A549 (cell line): ENCODE data around the gene GREM1. TPM values are rescaled to one million over a fixed set of nuclear protein-coding genes. Genes with fewer than 3 reads are reported as not detected.
A peak's percentile ranks its signal among the peaks of the same experiment; 100 is the strongest.

Experiments used
- ATAC-seq, 2 experiments: fragments of 200-7000 bp in 1 of 2; fragments of >200 bp in 1 of 2; cut with Nextera tagmentation in 1 of 2; cut with Tn5 transposase in 1 of 2; 3 replicates each; pipeline versions ENCODE4 v1.8.0 to v1.9.1; 2018 to 2020; ENCODE audit warnings: mild to moderate bottlenecking in 1 of 2, moderate library complexity in 1 of 2
- CTCF ChIA-PET: fragments of 300-600 bp; sonication (Branson Sonifier 250); formaldehyde crosslinking; extraction: SDS; loops from one replicate; lab custom pipeline; 2021; ENCODE audit warnings: antibody characterized with exemption, inconsistent platforms; lab: Yijun Ruan, JAX
- POLR2A ChIA-PET: fragments of 350-600 bp; formaldehyde crosslinking; extraction: SDS; loops from one replicate; lab custom pipeline; 2021; ENCODE audit warnings: antibody characterized with exemption, inconsistent platforms; lab: Yijun Ruan, JAX
- DNase-seq, 2 experiments: peaks; one replicate each; pipeline versions ENCODE4 v3.0.0 to v3.0.0-alpha.2; 2011 to 2016; ENCODE audit warnings: low read depth in 1 of 2, low spot score in 1 of 2
- FAIRE-seq: peaks from 2 replicates; lab custom pipeline; 2011; peaks lifted over from hg19 to GRCh38; lab: Jason Lieb, UNC
- H3K27ac ChIP-seq, 2 experiments: fragments of >200 bp; sonication (Bioruptor Twin); formaldehyde crosslinking; 3 replicates each; pipeline ENCODE4 v1.5.1; 2016 to 2017
- H3K4me1 ChIP-seq: fragments of >200 bp; sonication (Bioruptor Twin); formaldehyde crosslinking; 3 replicates; pipeline ENCODE4 v1.6.1; 2016
- H3K4me2 ChIP-seq: fragments of >200 bp; sonication (Bioruptor Twin); formaldehyde crosslinking; 3 replicates; pipeline ENCODE4 v1.6.1; 2016
- H3K4me3 ChIP-seq: fragments of >200 bp; sonication (Bioruptor Twin); formaldehyde crosslinking; 3 replicates; pipeline ENCODE4 v1.5.1; 2016
- H3K9me3 ChIP-seq: fragments of >200 bp; sonication (Bioruptor Twin); formaldehyde crosslinking; 3 replicates; pipeline ENCODE4 v1.6.1; 2016
- CBX2 ChIP-seq: fragments of 200-600 bp; sonication (generic); IDR thresholded peaks from 2 replicates; pipeline ENCODE4 v1.6.1; 2016; ENCODE audit warnings: low read depth, mild to moderate bottlenecking, borderline replicate concordance
- CBX8 ChIP-seq: fragments of 200-600 bp; sonication (generic); IDR thresholded peaks from 2 replicates; pipeline ENCODE4 v1.6.1; 2016
- CEBPB ChIP-seq, 2 experiments: fragments of >200 bp in 1 of 2; sonication (Bioruptor Twin) in 1 of 2; formaldehyde crosslinking in 1 of 2; IDR thresholded peaks; 2 replicates each; pipeline ENCODE4 v1.6.1; 2012 to 2016
- CHD4 ChIP-seq: fragments of 200-600 bp; sonication (generic); IDR thresholded peaks from 2 replicates; pipeline ENCODE4 v1.6.1; 2016; ENCODE audit warnings: antibody characterized with exemption, mild to moderate bottlenecking, borderline replicate concordance
- EHMT2 ChIP-seq: fragments of 200-600 bp; sonication (generic); IDR thresholded peaks from 2 replicates; pipeline ENCODE4 v1.6.1; 2016; ENCODE audit warnings: antibody characterized with exemption, low read depth, mild to moderate bottlenecking, moderate library complexity
- EP300 ChIP-seq, 2 experiments: fragments of >200 bp; sonication (Bioruptor Twin); formaldehyde crosslinking; IDR thresholded peaks; 2 replicates in 1 of 2; 3 replicates in 1 of 2; pipeline ENCODE4 v1.6.1; 2016 to 2017
- ESRRA ChIP-seq: fragments of 150-350 bp; IDR thresholded peaks from 2 replicates; pipeline ENCODE4 v1.6.1; 2014; ENCODE audit warnings: mild to moderate bottlenecking, low read length, borderline replicate concordance
- FOSB ChIP-seq: fragments of 250-450 bp; sonication (Bioruptor Pico); IDR thresholded peaks from 2 replicates; pipeline ENCODE4 v1.5.0; 2020; ENCODE audit warnings: mild to moderate bottlenecking, moderate library complexity
- HOXA7 ChIP-seq: fragments of 250-450 bp; sonication (Bioruptor Pico); IDR thresholded peaks from 2 replicates; pipeline ENCODE4 v1.5.0; 2020; ENCODE audit warnings: mild to moderate bottlenecking, moderate library complexity
- HOXB13 ChIP-seq: fragments of 250-450 bp; sonication (Bioruptor Pico); IDR thresholded peaks from 2 replicates; pipeline ENCODE4 v1.5.0; 2020; ENCODE audit warnings: low read depth, mild to moderate bottlenecking, moderate library complexity
- HOXB5 ChIP-seq: fragments of 250-450 bp; sonication (Bioruptor Pico); IDR thresholded peaks from 2 replicates; pipeline ENCODE4 v1.5.0; 2020; ENCODE audit warnings: mild to moderate bottlenecking, moderate library complexity
- JUN ChIP-seq, 2 experiments: fragments of >200 bp; sonication (Bioruptor Twin); formaldehyde crosslinking; IDR thresholded peaks; 2 replicates in 1 of 2; 3 replicates in 1 of 2; pipeline ENCODE4 v1.6.1; 2016 to 2017
- JUNB ChIP-seq: fragments of >200 bp; sonication (Bioruptor Twin); formaldehyde crosslinking; IDR thresholded peaks from 2 replicates; pipeline ENCODE4 v1.6.1; 2016
- KDM5A ChIP-seq: fragments of 200-600 bp; sonication (generic); IDR thresholded peaks from 2 replicates; pipeline ENCODE4 v1.6.1; 2016; ENCODE audit warnings: antibody characterized with exemption, mild to moderate bottlenecking
- MAX ChIP-seq: IDR thresholded peaks from 2 replicates; pipeline ENCODE4 v1.6.1; 2012
- NPAS2 ChIP-seq: fragments of 250-450 bp; sonication (Bioruptor Pico); IDR thresholded peaks from 2 replicates; pipeline ENCODE4 v1.8.0; 2022; ENCODE audit warnings: mild to moderate bottlenecking, moderate library complexity, borderline replicate concordance
- NR3C1 ChIP-seq: fragments of >200 bp; sonication (Bioruptor Twin); formaldehyde crosslinking; IDR thresholded peaks from 3 replicates; pipeline ENCODE4 v1.6.1; 2017
- POLR2AphosphoS2 ChIP-seq: conservative IDR thresholded peaks from 2 replicates; pipeline ENCODE4 v1.6.1; 2012; ENCODE audit warnings: low read length, improper control_type of control experiment, inconsistent platforms
- RAD21 ChIP-seq, 2 experiments: fragments of >200 bp in 1 of 2; sonication (Bioruptor Twin) in 1 of 2; formaldehyde crosslinking in 1 of 2; IDR thresholded peaks in 1 of 2; conservative IDR thresholded peaks in 1 of 2; 2 replicates in 1 of 2; 3 replicates in 1 of 2; pipeline ENCODE4 v1.6.1; 2012 to 2018; ENCODE audit warnings: inconsistent platforms in 1 of 2
- RARB ChIP-seq: fragments of 250-450 bp; sonication (Bioruptor Pico); IDR thresholded peaks from 2 replicates; pipeline ENCODE4 v1.8.0; 2021; ENCODE audit warnings: mild to moderate bottlenecking, moderate library complexity
- RFX5 ChIP-seq: fragments of 450-650 bp; IDR thresholded peaks from 2 replicates; pipeline ENCODE4 v1.7.1; 2014; ENCODE audit warnings: antibody characterized with exemption, mild to moderate bottlenecking, moderate library complexity
- TFCP2L1 ChIP-seq: fragments of 250-450 bp; sonication (Bioruptor Pico); IDR thresholded peaks from 2 replicates; pipeline ENCODE4 v1.5.0; 2021; ENCODE audit warnings: mild to moderate bottlenecking
- ZC3H11A ChIP-seq: fragments of 450-650 bp; IDR thresholded peaks from 2 replicates; pipeline ENCODE4 v1.6.1; 2014; ENCODE audit warnings: antibody characterized with exemption, mild to moderate bottlenecking
- ZFP36 ChIP-seq: fragments of 450-650 bp; IDR thresholded peaks from 2 replicates; pipeline ENCODE4 v1.6.1; 2014; ENCODE audit warnings: borderline replicate concordance; ENCODE audit not compliant: partially characterized antibody
- ZSCAN20 ChIP-seq: fragments of 250-450 bp; sonication (Bioruptor Pico); IDR thresholded peaks from 2 replicates; pipeline ENCODE4 v1.8.0; 2022; ENCODE audit warnings: mild to moderate bottlenecking, moderate library complexity
- WGBS: methylation state at CpG from one replicate; pipeline ENCODE4 v1.1.6; 2017; ENCODE audit errors: missing lambda C conversion rate; 5-methylcytosine and 5-hydroxymethylcytosine counted together
- polyA plus RNA-seq, 4 experiments: library from polyadenylated mRNA; depleted of rRNA in 3 of 4; stranded (reverse); fragments of >200 nt; fragmentation: RNase III in 1 of 4; extraction: RNeasy Plus Mini Kit Qiagen cat#74134 plus additional on column Dnase treatment in 1 of 4; gene quantifications; 2 replicates in 3 of 4; 3 replicates in 1 of 4; pipeline ENCODE4 v1.2.3, GENCODE V29; 2011 to 2017
- TF ChIP-seq, protein P1 (sequence below): fragments of 250-450 bp; sonication (Bioruptor Pico); IDR thresholded peaks from 2 replicates; pipeline ENCODE4 v1.5.0; 2020; ENCODE audit warnings: low read depth, mild to moderate bottlenecking, moderate library complexity
- TF ChIP-seq, protein P2 (sequence below): fragments of >200 bp; sonication (Bioruptor Twin); formaldehyde crosslinking; IDR thresholded peaks from 3 replicates; pipeline ENCODE4 v1.5.1; 2016
- TF ChIP-seq, protein P3 (sequence below): fragments of 150-350 bp; IDR thresholded peaks from 2 replicates; pipeline ENCODE4 v1.6.1; 2014; ENCODE audit warnings: low read depth, mild to moderate bottlenecking, low read length

Gene GREM1
- polyA plus RNA-seq, 2 of the 4 experiments (the other 2 are of a cell fraction), result 4.4 to 10.5 TPM

DNA sequence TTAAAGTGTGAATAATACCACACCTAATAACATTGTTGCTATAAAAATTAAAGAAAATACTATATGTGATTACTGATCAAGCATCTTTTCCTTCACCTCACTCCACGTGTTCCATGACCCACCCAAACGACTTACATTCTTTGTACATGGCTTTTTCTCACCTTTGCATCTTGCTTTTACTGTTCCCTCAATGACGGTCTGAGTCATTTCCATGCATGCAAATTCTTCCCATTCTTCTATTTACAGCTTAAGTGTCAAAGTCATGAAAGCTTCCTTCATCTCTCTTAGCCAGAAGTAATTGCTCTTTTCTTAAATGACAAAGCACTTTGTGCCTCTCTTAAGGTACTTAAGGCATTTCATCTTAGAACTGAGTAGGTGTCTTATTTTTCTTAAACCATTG is 64.0 kb downstream of the GREM1 start (continued):
- TF ChIP-seq, protein P1, sequence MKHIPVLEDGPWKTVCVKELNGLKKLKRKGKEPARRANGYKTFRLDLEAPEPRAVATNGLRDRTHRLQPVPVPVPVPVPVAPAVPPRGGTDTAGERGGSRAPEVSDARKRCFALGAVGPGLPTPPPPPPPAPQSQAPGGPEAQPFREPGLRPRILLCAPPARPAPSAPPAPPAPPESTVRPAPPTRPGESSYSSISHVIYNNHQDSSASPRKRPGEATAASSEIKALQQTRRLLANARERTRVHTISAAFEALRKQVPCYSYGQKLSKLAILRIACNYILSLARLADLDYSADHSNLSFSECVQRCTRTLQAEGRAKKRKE (CRISPR knock-in tag), result no peak
- TF ChIP-seq, protein P2, sequence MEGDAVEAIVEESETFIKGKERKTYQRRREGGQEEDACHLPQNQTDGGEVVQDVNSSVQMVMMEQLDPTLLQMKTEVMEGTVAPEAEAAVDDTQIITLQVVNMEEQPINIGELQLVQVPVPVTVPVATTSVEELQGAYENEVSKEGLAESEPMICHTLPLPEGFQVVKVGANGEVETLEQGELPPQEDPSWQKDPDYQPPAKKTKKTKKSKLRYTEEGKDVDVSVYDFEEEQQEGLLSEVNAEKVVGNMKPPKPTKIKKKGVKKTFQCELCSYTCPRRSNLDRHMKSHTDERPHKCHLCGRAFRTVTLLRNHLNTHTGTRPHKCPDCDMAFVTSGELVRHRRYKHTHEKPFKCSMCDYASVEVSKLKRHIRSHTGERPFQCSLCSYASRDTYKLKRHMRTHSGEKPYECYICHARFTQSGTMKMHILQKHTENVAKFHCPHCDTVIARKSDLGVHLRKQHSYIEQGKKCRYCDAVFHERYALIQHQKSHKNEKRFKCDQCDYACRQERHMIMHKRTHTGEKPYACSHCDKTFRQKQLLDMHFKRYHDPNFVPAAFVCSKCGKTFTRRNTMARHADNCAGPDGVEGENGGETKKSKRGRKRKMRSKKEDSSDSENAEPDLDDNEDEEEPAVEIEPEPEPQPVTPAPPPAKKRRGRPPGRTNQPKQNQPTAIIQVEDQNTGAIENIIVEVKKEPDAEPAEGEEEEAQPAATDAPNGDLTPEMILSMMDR, result no peak
- TF ChIP-seq EP300 (IDR thresholded peaks at IDR 0.05), result no peak

DNA sequence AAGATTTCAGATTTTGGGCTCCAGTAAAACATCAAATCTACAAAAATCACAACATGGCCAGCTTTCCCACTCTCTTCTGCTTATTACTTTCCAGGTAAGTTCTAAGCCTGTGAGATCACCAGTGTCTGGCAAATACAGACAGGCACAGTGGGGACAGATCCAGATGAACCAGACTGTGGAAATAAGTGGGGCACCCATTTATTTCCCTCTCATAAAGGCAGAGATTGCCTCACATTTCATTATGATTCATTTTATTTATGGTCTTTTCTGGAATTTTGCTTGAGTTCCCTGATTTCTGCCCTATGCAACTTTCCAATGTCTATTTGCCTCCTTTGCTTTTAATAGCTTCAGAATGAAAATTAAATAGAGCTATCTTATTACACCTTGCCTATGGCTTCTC is 66.8 kb downstream of the GREM1 start:
- H3K4me3 ChIP-seq, result no peak overlapping the region
- no peak overlapping the region for H3K27ac ChIP-seq
- CTCF ChIA-PET, result interaction anchor here (0.9 to 3.0 kb wide), 9 partner anchors 10 to 348 kb away, joined by 3 to 10 read pairs (median 3); no protein-coding TSS in a partner anchor
- DNase-seq (no peak), ATAC-seq (no peak), FAIRE-seq (no peak)
- H3K4me1 ChIP-seq, result no peaks in the 10 kb centered on the region
- TF ChIP-seq CHD4, result no peak
- TF ChIP-seq, protein P1 (CRISPR knock-in tag), result no peak
- no peak for TF ChIP-seq RAD21 (conservative IDR thresholded peaks at IDR 0.05 in 1 of 2, IDR thresholded peaks at IDR 0.05 in 1 of 2)
- TF ChIP-seq NPAS2 (CRISPR knock-in tag), result no peak
- no peak for TF ChIP-seq HOXA7 (CRISPR knock-in tag)
- no peak for TF ChIP-seq CEBPB (IDR thresholded peaks at IDR 0.05)
- no peak for TF ChIP-seq JUN (IDR thresholded peaks at IDR 0.05)
- TF ChIP-seq ZC3H11A, result no peak
- POLR2A ChIA-PET, result no interaction called here
- H3K9me3 ChIP-seq, result peaks cover 2% of the 10 kb centered on the region; the same call in 1 of the 3 replicates
- no peak overlapping the region for H3K4me2 ChIP-seq

DNA sequence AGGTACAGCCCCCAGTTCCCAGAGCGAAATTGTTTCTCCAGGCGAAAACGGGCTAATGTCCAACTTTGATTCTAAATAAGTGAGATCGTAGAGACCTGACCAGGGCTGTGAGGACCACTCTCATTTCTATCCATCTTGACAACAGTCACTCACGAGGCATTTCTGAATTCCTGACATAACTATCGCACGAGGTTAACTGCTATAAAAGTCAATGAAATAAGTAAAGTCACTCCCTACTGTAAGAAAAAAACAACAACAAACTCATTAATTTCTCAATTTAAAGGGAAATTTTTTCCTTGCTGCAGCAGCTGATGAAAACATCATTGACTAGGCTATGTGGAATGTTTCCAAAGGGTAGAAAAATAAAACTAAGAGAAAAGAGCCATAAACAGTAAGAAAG is 69.1 kb downstream of the GREM1 start:
- no peak overlapping the region for H3K27ac ChIP-seq
- H3K4me2 ChIP-seq, result no peak overlapping the region
- 81% methylated on average over 7 of the region's 7 CpGs for WGBS
- H3K4me3 ChIP-seq, result no peak overlapping the region
- POLR2A ChIA-PET, result no interaction called here
- peak; percentile 18 for FAIRE-seq
- no peak for ATAC-seq
- no peak for TF ChIP-seq EHMT2
- TF ChIP-seq POLR2AphosphoS2, result no peak
- no peak for TF ChIP-seq NR3C1
- no peak for TF ChIP-seq KDM5A
- no peak for TF ChIP-seq CBX8
- no peak for TF ChIP-seq HOXB13
- TF ChIP-seq ZFP36, result no peak
- TF ChIP-seq TFCP2L1 (CRISPR knock-in tag), result no peak
- TF ChIP-seq CEBPB (IDR thresholded peaks at IDR 0.05), result no peak
- no peak for TF ChIP-seq RARB (CRISPR knock-in tag)
- TF ChIP-seq HOXB5 (CRISPR knock-in tag), result no peak
- no peak for TF ChIP-seq ESRRA
- TF ChIP-seq, protein P3, sequence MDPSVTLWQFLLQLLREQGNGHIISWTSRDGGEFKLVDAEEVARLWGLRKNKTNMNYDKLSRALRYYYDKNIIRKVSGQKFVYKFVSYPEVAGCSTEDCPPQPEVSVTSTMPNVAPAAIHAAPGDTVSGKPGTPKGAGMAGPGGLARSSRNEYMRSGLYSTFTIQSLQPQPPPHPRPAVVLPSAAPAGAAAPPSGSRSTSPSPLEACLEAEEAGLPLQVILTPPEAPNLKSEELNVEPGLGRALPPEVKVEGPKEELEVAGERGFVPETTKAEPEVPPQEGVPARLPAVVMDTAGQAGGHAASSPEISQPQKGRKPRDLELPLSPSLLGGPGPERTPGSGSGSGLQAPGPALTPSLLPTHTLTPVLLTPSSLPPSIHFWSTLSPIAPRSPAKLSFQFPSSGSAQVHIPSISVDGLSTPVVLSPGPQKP, result no peak
- no peak for TF ChIP-seq JUNB
- TF ChIP-seq MAX, result no peak
- no peak for TF ChIP-seq CBX2
- TF ChIP-seq ZSCAN20 (CRISPR knock-in tag), result no peak
- no peak for TF ChIP-seq FOSB (CRISPR knock-in tag)
- no peak for TF ChIP-seq RFX5
- CTCF ChIA-PET, result interaction anchor here (1.2 to 2.0 kb wide), 6 partner anchors 8 to 57 kb away, joined by 3 to 6 read pairs (median 4); no protein-coding TSS in a partner anchor
- H3K9me3 ChIP-seq, result no peaks in the 10 kb centered on the region
- peaks cover 13% of the 10 kb centered on the region for H3K4me1 ChIP-seq
- no peak for DNase-seq
